ENCODE data around the gene VIPR1.

VIPR1 gene

DNA sequence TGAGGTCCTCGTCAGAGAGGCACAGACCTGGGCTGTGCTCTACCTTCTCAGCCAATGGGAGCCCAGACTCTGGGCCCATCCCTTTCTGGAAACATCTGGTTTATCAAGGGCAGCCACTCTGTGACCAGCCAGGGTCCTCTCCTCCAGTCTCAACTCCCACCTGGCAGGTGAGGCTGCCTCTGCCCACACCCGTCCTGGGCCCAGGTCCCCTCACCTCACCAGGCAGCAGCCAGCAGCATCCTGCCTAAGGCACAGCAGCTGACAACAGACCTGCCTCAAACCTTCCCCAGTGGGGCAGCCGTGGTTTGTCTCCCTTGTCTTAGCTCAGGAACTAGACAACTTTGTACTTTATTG lies 8.7 kb upstream of the VIPR1 start:
- DNase-seq, result no peak

DNA sequence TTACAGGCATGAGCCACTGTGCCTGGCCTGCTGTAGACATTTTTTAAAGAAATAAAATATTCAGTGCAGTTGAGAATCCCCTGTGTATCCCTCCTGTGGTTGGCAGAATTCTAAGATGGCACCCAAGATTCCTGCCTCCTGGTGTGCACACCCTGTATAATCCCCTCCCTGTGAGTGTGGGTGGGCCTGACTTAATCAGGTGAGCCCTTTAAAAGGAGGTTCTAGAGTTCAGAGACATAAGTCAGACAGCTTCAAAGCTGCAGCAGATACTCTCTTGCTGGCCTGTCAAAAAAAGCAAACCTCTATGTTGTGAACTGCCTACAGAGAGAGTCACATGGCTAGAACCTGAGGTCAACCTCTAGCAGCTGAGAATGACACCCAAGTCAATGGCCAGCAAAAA lies 7.0 kb upstream of the VIPR1 start:
- no peak for DNase-seq

- DNase-seq, result no peak
These were observed 5.3 kb upstream of the VIPR1 start for GRCh38 chr3:42497009-42497731.

DNA sequence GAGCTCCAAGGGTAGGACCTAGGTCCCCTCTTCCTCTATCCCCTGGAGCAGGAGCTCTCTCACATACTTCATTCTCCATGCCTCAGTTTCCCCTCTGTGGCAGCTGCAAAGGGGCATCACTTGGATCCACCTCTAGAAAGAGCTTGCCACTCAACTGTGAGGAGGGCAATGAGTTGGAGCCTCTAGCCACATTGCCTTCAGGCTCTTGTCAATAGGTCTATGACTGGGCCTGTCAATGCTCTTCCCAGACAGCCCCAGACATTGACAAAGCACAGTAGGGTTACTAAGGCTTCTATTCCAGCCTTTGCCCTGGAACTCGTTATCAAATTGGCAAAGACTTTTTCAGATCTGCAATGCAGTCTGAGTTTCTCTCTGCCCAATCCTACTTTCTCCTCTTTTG lies 4.4 kb upstream of the VIPR1 start:
- no peak for DNase-seq

DNA sequence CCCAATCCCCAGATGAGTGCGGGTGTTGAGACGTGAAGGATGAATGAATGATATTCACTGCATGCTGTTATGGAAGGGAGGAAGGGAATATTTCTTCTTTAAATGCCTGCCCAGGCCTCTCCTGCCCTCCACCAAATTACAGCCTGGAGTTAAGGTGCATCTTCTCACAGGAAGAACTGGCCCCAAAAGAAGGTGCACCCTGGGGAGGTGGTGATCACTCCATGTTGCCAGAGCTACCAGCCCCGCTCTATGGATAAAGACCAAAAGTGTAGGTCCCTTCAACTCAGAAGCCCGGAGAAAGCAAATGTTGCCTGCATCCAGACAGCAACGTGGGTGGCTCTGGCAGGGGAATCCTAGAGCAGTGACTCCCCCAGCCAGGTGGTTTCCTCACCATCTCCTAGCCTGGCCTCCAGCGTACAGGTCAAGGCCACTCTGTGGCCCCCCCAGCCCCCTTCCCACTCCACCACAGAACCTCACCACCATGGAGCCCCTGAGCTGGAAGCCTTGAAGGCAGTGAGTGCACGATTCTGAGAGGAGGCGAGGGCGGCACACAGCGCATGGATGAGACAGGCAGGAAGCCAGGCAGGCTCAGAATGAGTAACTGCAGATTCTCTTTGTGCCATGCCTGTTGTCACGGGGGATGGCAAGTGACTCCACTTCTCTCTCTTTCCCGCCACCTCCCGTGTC lies 3.5 kb upstream of the VIPR1 start:
- no peak for DNase-seq

DNA sequence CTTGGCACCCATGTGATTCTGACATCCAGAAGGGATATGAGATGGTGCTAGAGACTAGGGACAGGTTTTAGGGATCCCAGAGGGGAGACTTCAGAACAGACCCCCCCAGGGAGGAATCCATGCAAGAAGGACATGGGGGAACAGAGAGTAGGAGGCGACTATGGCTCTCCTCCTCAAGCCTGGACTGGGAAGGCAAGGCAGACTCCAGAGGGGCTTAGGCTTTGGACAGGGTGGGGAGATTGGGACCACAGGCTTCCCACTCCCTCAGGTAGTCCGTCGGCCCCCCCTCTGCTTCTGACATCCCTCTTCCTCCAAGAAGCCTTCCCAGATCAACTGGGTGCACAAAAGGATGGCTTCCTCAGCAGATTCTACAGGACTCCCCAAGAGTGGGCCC lies 3.0 kb upstream of the VIPR1 start:
- no peak for DNase-seq

GRCh38 chr3:42500091-42500490 lies 2.4 kb upstream of the VIPR1 start:
- no peak for DNase-seq

- DNase-seq, result no peak
These were observed 1.5 kb upstream of the VIPR1 start for GRCh38 chr3:42500909-42501308.

DNA sequence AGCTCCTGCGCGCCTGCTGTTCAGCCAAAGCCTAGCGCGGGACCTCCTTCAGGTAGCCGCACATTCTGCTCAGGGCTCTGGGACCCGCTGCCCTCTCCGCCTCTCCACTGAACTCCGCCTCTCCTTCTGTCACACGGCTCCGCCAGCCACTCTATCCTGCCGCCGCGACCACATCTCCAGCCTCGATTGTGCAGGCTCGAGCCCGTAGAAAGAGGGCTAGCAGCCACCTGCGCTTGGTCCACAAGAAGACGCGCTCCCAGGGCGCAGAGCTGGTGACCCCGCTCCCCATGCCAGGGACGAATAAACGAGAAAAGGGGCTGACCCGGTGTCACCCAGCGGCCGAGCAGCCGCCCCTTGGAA lies 1.1 kb upstream of the VIPR1 start:
- DNase-seq, result no peak

GRCh38 chr3:42501681-42502428 lies 588 bp upstream of the VIPR1 start:
- no peak for DNase-seq

- no peak for DNase-seq
These were observed 945 bp downstream of the VIPR1 start for GRCh38 chr3:42503251-42503924.

DNA sequence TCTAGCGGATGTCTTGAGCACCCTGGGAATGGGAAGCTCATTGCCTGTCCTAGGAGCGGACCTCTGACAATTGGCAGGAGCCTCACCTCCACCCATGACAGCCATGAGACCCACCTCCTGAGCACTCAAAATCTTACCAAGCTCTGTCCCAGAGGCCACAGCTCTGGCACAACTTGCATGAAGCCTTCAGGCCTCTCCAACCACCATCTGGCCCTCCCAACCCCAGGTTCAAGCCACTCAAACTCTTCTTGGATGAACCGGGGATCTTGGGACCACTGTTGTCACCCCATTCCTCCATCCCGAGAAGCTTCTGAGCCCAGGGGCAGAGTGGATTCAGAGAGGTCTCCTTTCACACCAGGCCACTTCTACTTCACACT lies 1.5 kb downstream of the VIPR1 start:
- no peak for DNase-seq

GRCh38 chr3:42504334-42505127 lies 2.1 kb downstream of the VIPR1 start:
- no peak for DNase-seq

- DNase-seq, result no peak
These were observed 2.8 kb downstream of the VIPR1 start for GRCh38 chr3:42505128-42505848.

DNA sequence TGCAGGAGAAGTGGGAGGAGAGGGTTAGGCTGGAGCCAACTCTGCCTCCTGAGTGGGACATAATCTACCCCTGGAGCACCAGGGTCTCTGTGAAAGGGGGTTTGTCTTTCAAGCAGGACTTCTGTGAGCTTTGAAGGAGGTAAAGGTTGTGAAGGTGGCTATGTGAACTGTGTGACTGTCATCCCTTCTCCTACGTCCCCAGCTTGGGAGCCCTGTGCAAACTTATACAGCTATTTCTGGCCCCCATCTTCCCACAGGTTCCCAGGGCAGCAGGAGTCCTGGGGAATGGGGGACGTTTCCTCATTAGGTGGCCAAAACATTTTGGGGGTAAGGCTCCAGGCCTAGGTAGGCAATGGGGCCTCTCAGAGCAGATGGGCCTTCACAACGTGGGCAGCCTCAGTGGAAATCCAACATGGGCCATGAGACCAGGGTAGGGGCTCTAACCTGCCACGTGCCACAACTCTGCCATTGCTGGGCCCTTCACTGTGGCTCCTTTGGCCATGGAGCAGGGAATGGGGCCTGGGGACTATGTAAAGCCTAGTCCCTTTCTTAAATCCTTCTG lies 3.5 kb downstream of the VIPR1 start:
- no peak for DNase-seq

GRCh38 chr3:42507252-42507651 lies 4.8 kb downstream of the VIPR1 start:
- no peak for DNase-seq

DNA sequence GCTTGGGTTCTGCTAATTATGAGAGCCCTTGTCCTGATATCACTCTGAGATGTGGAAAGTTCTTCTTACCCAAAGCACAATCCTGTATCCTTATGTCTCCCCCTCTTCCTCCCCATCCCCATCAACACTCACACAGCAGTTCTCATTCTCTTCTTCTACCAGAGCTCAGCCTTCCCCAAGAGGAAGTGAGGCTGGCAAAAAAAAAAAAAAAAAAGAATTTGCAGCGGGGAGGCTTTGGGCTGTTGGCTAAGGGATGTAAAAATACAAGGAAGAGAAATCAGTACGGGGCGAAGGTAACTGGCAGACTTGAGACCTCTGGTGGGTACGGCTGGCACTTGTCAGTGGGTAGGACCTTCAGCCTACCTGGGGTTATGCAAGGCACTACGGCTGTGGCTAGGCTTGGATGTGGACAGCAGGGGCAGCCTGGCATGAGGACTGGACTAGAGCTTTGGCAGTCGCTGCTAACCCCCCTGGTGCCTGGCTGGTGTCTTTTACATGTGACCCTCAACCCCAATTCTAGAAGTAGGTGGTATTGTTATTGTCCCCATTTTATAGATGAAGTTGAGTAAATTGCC lies 5.4 kb downstream of the VIPR1 start:
- no peak for DNase-seq

DNA sequence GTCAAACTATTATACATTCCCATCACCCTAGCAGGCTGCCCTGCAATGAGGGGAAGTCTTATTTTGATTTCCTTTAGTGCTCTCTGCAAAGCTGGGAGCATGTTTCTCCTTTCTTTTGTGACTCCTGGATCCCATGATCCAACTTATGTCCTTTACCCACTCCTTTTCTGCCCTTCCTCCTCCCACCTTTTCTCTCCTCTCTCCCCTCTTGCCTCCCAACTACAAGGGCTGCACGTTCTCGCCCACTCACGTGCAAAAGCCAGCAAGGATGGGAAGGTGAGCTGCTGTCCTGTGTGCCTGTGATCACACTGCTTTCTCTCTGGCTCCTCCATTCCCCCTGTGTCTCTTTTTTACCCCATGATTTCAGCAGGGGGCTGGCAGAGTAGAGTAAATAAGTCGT lies 6.1 kb downstream of the VIPR1 start:
- DNase-seq, result no peak

GRCh38 chr3:42509111-42509510 lies 6.7 kb downstream of the VIPR1 start:
- DNase-seq, result no peak

GRCh38 chr3:42510325-42510724 lies 7.9 kb downstream of the VIPR1 start:
- DNase-seq, result no peak

DNA sequence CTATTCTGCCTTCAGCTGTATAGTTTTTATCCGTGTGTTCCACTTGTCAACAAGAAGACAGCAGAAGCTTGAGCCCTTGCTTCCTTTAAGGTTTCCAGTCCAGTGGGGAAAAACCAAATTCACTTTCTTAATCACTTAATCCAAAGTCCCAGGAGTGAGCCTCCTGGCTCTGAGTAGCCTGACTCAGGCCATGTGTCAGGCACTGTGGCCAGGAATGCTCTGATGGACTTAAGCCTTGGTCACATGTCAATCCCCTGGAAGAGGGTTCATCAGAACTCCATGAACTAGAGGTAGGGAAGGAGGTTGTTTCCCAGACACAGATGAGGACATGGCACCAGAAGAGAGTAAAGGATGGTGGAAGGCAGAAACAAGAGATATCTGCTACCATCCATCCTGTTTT lies 8.8 kb downstream of the VIPR1 start:
- DNase-seq, result no peak

GRCh38 chr3:42511736-42512135 lies 9.3 kb downstream of the VIPR1 start:
- DNase-seq, result no peak
